Jurkat, Clone E6-1 (cell line): ENCODE measurements around the gene AMER2.
"Not testable (repeated sequence)": the region's sequence is repeated elsewhere in the genome, so short reads cannot be mapped to it uniquely, and the experiment has no call there.

ENCODE experiments used
- DNase-seq: peaks from one replicate; pipeline ENCODE4 v3.0.0-alpha.2; 2011; ENCODE audit warnings: low read depth, low spot score
- H3K4me3 ChIP-seq: 2 replicates; pipeline ENCODE4 v1.5.1; 2011; ENCODE audit warnings: mild to moderate bottlenecking, low read length, control low read depth, moderate library complexity

The AMER2 gene

DNA sequence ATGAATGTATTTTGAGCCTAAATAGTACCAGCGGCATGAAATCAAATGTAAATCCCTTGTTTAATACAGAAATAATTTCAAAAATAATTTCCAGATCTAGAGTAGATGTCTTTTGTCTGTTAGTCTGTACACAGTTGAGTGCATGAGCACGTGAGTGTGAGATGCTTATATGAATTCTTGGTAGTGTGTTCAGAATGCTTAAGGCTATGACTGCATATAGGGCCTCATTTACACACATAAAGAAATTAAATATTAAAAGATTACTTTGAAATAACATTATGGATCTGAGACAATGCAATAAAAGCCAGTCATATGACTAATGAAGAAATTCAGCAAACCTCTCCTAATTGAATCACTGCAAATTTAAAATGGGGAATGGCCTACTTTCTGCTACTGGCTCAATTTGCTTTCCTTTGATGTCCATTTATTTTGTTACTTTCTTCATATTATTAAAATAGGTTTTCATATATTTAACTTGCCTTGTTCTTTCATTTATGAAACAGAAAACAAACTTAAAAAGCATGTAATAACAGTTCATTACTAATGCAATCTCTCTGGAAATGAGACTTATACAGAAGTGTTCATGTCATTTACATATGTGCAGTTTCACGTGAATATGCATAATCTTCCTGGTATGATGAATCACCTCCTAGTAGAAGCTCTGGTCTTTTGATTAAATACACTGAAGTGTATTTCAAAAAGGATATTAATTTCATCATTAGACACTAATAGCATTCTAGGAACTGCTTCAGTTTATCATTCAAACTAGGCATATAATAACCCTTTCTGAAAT, 4.5 kb downstream of the AMER2 start:
- no peak overlapping the region for H3K4me3 ChIP-seq
- DNase-seq: no peak

GRCh38 chr13:25166306-25166705, 5.8 kb downstream of the AMER2 start:
- no peak for DNase-seq

GRCh38 chr13:25165663-25166062, 6.4 kb downstream of the AMER2 start:
- DNase-seq: no peak
- no peak overlapping the region for H3K4me3 ChIP-seq

More at GRCh38 chr13:25166306-25166705, 5.8 kb downstream of the AMER2 start:
- no peak overlapping the region for H3K4me3 ChIP-seq

DNA sequence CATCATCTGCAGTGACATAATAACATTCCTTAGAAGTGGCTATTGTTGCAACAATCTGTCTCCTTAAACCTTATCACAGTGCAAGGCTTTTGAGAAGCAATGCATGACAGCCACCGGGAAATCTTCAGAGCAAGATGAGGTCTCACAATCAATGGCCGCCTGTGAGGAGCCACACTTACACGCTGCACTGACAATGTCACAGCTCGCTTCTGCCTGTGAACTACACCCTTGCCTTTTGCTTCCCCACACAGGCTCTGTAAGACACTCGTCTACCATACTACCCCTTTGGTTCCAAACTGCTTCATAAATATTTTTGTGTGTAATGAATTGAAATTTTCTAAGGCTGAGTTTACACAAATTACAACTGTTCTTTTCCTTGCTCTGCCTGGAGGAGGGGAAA, 6.9 kb downstream of the AMER2 start:
- DNase-seq: not testable (repeated sequence)

DNA sequence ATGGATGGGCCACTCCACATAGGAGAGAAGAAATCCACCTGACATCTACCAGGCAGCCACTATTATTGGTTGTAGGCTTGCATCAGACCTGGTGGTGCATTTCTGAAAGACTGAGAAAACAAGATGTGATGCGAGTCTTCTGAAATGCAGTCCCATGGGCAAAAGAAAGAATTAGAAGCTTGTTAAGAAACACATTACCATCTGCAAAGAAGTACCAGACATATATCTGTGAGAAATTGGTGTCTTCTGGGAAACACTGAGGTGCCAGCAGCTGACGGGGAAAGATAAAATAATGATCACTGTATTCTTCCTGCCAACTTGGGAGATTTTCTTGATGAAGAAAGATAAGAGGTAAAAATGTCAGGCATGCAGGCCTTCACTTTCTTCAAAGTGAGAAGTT, 14.4 kb downstream of the AMER2 start:
- no peak for DNase-seq
- no peak overlapping the region for H3K4me3 ChIP-seq

More for the DNA sequence above, 6.9 kb downstream of the AMER2 start:
- not testable (repeated sequence) for H3K4me3 ChIP-seq

DNA sequence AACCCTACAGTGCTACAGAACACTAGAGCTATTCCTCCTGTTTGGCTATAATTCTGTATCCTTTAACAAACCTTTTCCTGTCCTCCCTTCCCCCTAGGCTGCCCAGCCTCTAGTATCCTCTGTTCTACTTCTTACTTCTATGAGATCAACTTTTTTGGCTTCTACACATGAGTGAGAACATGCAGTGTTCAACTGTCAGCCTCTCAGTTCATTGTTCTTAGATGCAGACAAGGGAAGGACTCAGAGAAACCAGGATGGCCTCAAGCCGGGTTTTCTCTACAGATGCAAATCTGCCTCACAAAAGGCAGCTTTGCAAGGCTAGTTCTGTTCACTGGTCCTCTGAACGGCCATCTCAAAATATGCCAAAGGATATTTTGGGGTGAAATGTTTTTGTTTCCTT, 18.4 kb downstream of the AMER2 start:
- no peak overlapping the region for H3K4me3 ChIP-seq
- DNase-seq: no peak

GRCh38 chr13:25151626-25152195, 20.4 kb downstream of the AMER2 start:
- DNase-seq: no peak
- no peak overlapping the region for H3K4me3 ChIP-seq

GRCh38 chr13:25149711-25150110, 22.4 kb downstream of the AMER2 start:
- H3K4me3 ChIP-seq: no peak overlapping the region
- no peak for DNase-seq

GRCh38 chr13:25148402-25148771, 23.7 kb downstream of the AMER2 start:
- DNase-seq: no peak
- no peak overlapping the region for H3K4me3 ChIP-seq

GRCh38 chr13:25147638-25148401, 24.3 kb downstream of the AMER2 start:
- no peak overlapping the region for H3K4me3 ChIP-seq
- no peak for DNase-seq

DNA sequence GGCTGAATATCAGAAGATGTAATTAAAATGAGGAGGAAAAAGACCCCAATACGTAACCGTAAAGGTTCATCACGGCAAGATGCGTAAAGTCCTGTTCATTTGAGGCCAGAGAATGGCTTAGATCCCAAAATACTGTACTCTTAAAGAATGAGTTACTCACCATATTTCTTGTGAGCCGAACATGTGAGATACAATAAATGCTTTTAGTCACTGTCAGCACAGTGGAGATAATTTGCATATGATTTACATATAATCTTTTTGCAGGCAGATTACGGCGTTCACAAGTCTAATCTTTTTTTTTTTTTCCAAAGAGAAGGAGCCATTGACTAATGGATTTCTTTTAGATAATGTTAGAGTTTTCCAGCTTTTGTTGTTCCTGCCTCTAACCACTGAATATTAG, 28.4 kb downstream of the AMER2 start:
- no peak overlapping the region for H3K4me3 ChIP-seq
- no peak for DNase-seq

DNA sequence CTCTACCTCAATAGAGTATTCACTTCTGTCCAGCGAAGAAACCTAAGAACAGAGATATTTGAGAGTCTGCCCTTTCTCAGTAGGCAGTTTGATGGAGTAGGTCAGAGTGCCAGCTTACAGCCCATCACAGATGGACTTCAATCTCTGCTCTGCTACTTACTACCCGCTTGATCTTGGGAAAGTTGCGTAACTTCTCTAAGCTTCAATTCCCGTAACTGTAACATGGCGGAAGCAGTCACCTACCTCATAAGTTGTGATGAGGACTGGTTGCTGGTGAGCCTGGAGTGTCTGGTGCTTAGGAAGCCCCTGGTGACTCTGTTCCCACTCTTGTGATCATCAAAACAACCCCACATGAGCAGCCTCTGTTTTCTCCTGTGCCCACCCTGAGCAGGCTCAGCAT, 31.0 kb downstream of the AMER2 start:
- DNase-seq: no peak
- no peak overlapping the region for H3K4me3 ChIP-seq

DNA sequence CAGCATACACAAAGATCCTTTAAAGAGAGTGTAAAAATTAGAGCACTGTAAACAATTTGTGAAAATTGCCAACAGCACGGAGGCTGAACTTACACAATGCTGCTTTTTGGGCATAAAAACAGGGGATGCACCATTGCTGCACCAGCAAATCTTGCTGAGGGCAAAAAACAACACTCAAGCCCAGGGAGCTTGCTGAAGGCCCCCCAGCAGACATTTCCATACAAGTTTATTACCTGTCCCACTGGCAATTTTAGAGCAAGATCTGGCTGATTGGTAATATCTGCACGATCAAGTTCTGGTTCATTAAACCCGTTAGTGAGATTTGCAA, 34.3 kb downstream of the AMER2 start:
- no peak overlapping the region for H3K4me3 ChIP-seq
- no peak for DNase-seq

GRCh38 chr13:25136880-25137787, 35.0 kb downstream of the AMER2 start:
- no peak for DNase-seq
- no peak overlapping the region for H3K4me3 ChIP-seq

- DNase-seq: no peak
These were observed 36.2 kb downstream of the AMER2 start for GRCh38 chr13:25135896-25136295.

GRCh38 chr13:25132751-25133390, 39.2 kb downstream of the AMER2 start:
- no peak overlapping the region for H3K4me3 ChIP-seq
- no peak for DNase-seq

More at GRCh38 chr13:25135896-25136295, 36.2 kb downstream of the AMER2 start:
- no peak overlapping the region for H3K4me3 ChIP-seq

DNA sequence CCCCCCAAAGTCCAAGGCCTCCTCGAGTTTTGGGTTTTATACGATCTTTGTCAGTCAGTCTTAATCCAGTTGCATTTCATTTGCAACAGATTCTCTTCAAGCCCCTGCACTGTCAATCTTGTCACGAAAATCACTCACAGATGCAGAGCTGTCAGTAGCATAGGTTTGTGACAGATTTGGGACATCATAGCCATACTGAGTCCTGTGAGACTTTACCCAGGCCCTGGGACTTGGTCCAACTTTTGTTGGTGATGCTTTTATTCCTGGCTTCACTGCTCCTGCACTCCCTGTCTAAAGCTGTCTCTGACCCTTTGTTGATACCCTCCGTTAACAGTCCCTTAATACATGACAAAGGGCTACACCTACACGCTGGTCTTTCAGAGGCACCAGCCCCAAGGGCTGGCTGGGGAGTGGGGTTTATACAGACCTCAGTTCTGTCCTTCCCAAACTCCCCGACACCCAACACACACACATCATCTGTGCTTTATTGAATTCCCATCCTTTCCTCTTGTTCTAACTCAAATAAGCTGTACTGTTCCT, 40.1 kb downstream of the AMER2 start:
- no peak for DNase-seq
- no peak overlapping the region for H3K4me3 ChIP-seq

DNA sequence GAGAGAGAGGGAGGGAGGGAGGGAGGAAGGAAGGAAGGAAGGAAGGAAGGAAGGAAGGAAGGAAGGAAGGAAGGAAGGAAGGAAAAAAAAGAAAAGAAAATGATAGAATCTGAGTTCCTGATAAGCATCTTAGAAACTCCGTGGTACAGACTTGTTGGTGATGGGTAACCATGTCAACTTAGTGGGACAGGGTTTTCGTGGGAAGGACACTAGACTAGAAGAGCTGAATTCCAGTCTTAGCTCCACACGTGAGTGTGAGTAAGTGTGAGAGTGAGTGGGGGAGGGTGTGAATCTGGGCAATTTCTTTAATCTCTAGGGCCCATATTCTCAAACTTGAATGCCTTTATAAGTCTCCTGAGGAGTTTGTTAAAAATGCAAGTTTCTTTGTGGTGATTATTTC, 41.1 kb downstream of the AMER2 start:
- H3K4me3 ChIP-seq: no peak overlapping the region
- no peak for DNase-seq
